Nephron progenitor cell (in vitro differentiated cells): ENCODE results near the gene LAMA1.
A peak's percentile ranks its signal among the peaks of the same experiment; 100 is the strongest.

ENCODE experiments used
- DNase-seq: peaks from one replicate; pipeline ENCODE4 v3.0.0; 2021
- H3K27ac Mint-ChIP-seq: 2 replicates; pipeline ENCODE4 v1.8.0; 2021; ENCODE audit warnings: mild to moderate bottlenecking, moderate library complexity, mixed read lengths
- H3K27me3 Mint-ChIP-seq: 2 replicates; pipeline ENCODE4 v1.8.0; 2021; ENCODE audit warnings: mild to moderate bottlenecking, low read depth, mixed read lengths; ENCODE audit not compliant: poor library complexity
- H3K36me3 Mint-ChIP-seq: 2 replicates; pipeline ENCODE4 v1.8.0; 2021; ENCODE audit warnings: low read depth, mixed read lengths
- H3K4me1 Mint-ChIP-seq: 2 replicates; pipeline ENCODE4 v1.8.0; 2021; ENCODE audit warnings: mixed read lengths
- H3K4me3 Mint-ChIP-seq: 2 replicates; pipeline ENCODE4 v1.8.0; 2021; ENCODE audit warnings: mild to moderate bottlenecking, moderate library complexity, mixed read lengths
- H3K9me3 Mint-ChIP-seq: 2 replicates; pipeline ENCODE4 v1.8.0; 2021; ENCODE audit warnings: mild to moderate bottlenecking, moderate library complexity, mixed read lengths
- TF ChIP-seq, protein P1 (sequence below): fragments of 200-600 bp; sonication (generic); IDR thresholded peaks from 2 replicates; pipeline ENCODE4 v1.5.0; 2021; ENCODE audit warnings: antibody characterized with exemption

The LAMA1 gene

DNA sequence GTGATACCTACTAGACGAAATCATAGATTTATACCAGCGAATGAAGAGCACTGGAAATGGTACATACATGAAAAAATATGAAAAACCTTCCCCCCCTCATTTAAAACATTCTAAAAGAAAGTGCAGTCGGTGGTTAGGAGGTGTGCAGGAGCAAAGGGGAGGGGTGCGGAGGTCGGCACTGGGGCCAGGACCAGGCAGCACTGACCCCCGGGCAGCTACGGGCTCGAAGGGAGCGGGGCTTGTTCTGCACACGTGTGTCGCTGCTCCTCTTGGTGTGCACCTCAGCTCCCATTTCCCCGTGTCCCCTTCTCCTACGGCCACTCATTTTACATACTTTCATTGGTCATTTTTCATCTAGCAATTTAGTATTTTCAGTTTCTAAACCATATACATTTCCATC lies 89.0 kb downstream of the LAMA1 start:
- H3K27ac Mint-ChIP-seq, result no peak overlapping the region
- TF ChIP-seq, protein P1, sequence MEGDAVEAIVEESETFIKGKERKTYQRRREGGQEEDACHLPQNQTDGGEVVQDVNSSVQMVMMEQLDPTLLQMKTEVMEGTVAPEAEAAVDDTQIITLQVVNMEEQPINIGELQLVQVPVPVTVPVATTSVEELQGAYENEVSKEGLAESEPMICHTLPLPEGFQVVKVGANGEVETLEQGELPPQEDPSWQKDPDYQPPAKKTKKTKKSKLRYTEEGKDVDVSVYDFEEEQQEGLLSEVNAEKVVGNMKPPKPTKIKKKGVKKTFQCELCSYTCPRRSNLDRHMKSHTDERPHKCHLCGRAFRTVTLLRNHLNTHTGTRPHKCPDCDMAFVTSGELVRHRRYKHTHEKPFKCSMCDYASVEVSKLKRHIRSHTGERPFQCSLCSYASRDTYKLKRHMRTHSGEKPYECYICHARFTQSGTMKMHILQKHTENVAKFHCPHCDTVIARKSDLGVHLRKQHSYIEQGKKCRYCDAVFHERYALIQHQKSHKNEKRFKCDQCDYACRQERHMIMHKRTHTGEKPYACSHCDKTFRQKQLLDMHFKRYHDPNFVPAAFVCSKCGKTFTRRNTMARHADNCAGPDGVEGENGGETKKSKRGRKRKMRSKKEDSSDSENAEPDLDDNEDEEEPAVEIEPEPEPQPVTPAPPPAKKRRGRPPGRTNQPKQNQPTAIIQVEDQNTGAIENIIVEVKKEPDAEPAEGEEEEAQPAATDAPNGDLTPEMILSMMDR, result no peak
- H3K4me1 Mint-ChIP-seq, result no peaks in the 10 kb centered on the region
- H3K4me3 Mint-ChIP-seq, result no peak overlapping the region
- DNase-seq, result no peak
- H3K36me3 Mint-ChIP-seq, result peaks cover 52% of the 10 kb centered on the region
- H3K9me3 Mint-ChIP-seq, result no peaks in the 10 kb centered on the region
- no peaks in the 10 kb centered on the region for H3K27me3 Mint-ChIP-seq

DNA sequence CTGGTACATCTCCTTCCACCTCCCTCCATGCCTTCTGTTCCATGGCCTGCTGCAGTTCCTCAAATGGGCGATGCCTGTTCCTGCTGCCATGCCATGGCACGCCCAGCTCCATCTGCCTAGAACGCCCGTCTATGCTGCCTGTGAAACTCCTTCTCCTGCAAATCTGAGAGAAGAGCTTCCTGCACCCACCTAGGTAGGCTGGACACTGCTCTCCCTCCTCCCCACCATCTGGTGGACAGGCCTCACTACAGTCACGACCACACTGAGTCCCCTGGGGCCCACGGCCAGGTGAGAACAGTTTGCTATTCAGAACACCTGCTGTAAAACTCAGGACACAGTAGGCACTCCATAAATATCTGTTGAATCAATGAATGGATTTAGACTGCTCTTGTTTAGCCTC lies 92.4 kb downstream of the LAMA1 start:
- H3K27ac Mint-ChIP-seq, result no peak overlapping the region
- H3K9me3 Mint-ChIP-seq, result no peaks in the 10 kb centered on the region
- H3K27me3 Mint-ChIP-seq, result no peaks in the 10 kb centered on the region
- no peak for DNase-seq
- no peaks in the 10 kb centered on the region for H3K4me1 Mint-ChIP-seq
- TF ChIP-seq, protein P1, result no peak
- H3K4me3 Mint-ChIP-seq, result no peak overlapping the region
- peaks cover 63% of the 10 kb centered on the region for H3K36me3 Mint-ChIP-seq

DNA sequence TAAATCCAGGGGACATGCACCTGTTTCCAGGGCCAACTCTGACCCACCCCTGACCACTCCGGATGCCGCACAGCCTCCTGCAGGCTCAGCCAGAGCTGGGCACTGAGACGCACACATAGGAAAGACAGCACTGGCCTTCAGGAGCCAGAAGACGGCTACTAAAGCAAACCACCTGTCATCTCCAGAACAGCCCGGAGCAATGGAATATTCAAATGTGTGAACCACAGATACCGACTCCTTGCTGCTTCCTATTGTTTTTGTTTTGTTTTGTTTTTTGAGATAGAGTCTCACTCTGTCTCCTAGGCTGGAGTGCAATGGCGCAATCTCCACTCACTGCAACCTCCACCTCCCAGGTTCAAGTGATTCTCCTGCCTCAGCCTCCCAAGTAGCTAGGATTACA lies 94.0 kb downstream of the LAMA1 start:
- Mint-ChIP-seq H3K36me3 (peaks cover 69% of the 10 kb centered on the region), H3K9me3 (no peaks in the 10 kb centered on the region), H3K4me1 (no peaks in the 10 kb centered on the region), H3K27ac (no peak overlapping the region), H3K4me3 (no peak overlapping the region), H3K27me3 (no peaks in the 10 kb centered on the region)
- TF ChIP-seq, protein P1, result no peak
- no peak for DNase-seq

DNA sequence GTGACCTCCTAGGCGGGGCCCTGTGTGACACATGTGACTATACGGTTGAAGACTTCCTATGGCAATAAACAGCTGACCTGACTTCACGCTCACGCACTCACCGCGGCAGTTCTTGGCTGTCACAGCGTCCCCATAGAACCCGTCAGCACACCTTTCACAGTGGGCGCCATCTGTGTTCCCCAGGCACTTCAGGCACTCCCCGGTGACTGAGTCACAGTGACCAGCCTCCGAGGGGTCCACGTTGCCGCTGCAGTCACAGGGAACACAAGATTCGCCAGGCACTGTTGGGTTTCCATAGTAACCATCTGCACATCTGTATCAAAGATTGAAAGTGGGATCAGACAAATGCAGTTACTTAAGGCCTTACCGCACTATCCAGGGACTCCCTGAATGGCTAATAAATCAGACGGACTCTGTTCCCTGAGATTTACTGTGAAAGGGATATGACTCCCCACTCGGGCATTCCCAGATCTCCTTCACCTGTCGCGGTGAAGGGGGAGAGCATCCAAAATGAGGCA lies 94.5 kb downstream of the LAMA1 start:
- H3K4me1 Mint-ChIP-seq, result no peaks in the 10 kb centered on the region
- peaks cover 67% of the 10 kb centered on the region for H3K36me3 Mint-ChIP-seq
- H3K27ac Mint-ChIP-seq, result peak overlapping the region; percentile 64
- H3K4me3 Mint-ChIP-seq, result no peak overlapping the region
- no peaks in the 10 kb centered on the region for H3K27me3 Mint-ChIP-seq
- no peak for DNase-seq
- TF ChIP-seq, protein P1, result no peak
- no peaks in the 10 kb centered on the region for H3K9me3 Mint-ChIP-seq

DNA sequence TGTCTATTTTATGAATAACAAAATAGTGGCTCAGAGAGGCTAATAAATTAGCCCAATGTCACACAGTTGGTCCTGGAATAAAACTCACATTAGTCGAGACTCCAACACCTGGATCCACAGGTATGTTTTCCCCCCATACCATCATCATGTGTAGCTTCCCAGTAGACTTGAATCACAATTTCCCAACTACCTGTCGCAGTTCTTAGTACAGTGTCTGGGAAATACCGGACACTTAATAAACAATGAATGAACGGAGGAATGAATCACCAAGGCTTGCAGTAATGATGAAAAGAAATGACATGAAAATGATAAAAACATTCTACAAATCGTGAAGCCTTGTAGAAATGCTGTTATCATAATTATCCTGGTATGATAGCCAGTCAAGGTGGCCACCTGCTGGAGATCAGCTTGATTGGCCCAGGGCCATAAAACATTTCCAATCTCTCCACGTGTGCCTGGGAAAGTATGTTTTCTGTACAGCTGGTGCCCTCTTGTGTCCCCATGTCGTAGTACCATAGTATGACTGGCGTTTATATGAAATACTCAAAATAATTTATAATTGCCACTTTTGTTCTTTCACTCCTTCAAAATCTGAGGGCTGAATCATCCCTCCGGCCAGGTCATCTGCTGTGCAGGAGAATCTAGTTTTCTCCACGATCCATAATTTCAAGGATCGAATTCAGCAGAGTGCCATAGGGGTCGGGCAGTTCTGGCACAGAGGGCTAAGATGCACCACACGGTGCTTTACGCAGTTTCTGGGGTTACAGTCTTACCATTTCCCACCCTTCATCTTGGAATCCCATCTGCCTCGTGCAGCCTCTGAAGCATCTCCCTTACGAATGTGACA lies 95.4 kb downstream of the LAMA1 start:
- Mint-ChIP-seq H3K9me3 (no peaks in the 10 kb centered on the region), H3K4me3 (no peak overlapping the region), H3K4me1 (no peaks in the 10 kb centered on the region), H3K36me3 (peaks cover 62% of the 10 kb centered on the region), H3K27ac (no peak overlapping the region), H3K27me3 (no peaks in the 10 kb centered on the region)
- TF ChIP-seq, protein P1, result peak; percentile 35
- no peak for DNase-seq
